Subcutaneous abdominal adipose tissue (tissue), 5 donors: ENCODE measurements around the gene IL34.
"Not testable (repeated sequence)": the region's sequence is repeated elsewhere in the genome, so short reads cannot be mapped to it uniquely, and the experiment has no call there.

Experiments
- H3K27ac ChIP-seq: one replicate; pipeline ENCODE4 v1.7.0; 2013; ENCODE audit warnings: low read depth, mild to moderate bottlenecking, inconsistent platforms, low read length, moderate library complexity
- H3K27me3 ChIP-seq, 5 donors: one replicate each; pipeline ENCODE4 v1.7.0; 2013; ENCODE audit warnings: low read length in 5 of 5, inconsistent platforms in 1 of 5; ENCODE audit not compliant: control insufficient read depth in 5 of 5, insufficient read depth in 4 of 5
- H3K36me3 ChIP-seq, 5 donors: one replicate each; pipeline ENCODE4 v1.7.0; 2013; ENCODE audit warnings: low read length in 5 of 5; ENCODE audit not compliant: control insufficient read depth in 5 of 5, insufficient read depth in 5 of 5
- H3K4me1 ChIP-seq, 5 donors: one replicate each; pipeline ENCODE4 v1.7.0; 2013; ENCODE audit warnings: low read length in 5 of 5, mild to moderate bottlenecking in 3 of 5, moderate library complexity in 1 of 5; ENCODE audit not compliant: control insufficient read depth in 5 of 5, insufficient read depth in 5 of 5
- H3K4me3 ChIP-seq, 5 donors: one replicate each; pipeline ENCODE4 v1.7.0; 2013; ENCODE audit warnings: low read length in 5 of 5, low read depth in 1 of 5
- H3K9ac ChIP-seq, 5 donors: one replicate each; pipeline ENCODE4 v1.7.0; 2013; ENCODE audit warnings: low read length in 5 of 5, mild to moderate bottlenecking in 4 of 5, moderate library complexity in 3 of 5
- H3K9me3 ChIP-seq, 5 donors: one replicate each; pipeline ENCODE4 v1.7.0; 2013; ENCODE audit warnings: low read length in 5 of 5; ENCODE audit not compliant: control insufficient read depth in 5 of 5
- donor health status: healthy.
- donor health status: healthy.
- donor health status: healthy.
- donor health status: healthy.
- donor health status: healthy.

Gene IL34

GRCh38 chr16:70663524-70664324 lies 17.4 kb downstream of the IL34 start:
- Histone ChIP-seq H3K36me3 (peaks cover 7 to 48% (median 45%) of the 10 kb centered on the region in 5 donors), H3K4me1 (peaks cover 0 to 4% (median 0%) of the 10 kb centered on the region in 5 donors), H3K27me3 (no peaks in the 10 kb centered on the region), H3K9ac (no peak overlapping the region), H3K4me3 (no peak overlapping the region), H3K9me3 (no peaks in the 10 kb centered on the region), H3K27ac (no peak overlapping the region)

DNA sequence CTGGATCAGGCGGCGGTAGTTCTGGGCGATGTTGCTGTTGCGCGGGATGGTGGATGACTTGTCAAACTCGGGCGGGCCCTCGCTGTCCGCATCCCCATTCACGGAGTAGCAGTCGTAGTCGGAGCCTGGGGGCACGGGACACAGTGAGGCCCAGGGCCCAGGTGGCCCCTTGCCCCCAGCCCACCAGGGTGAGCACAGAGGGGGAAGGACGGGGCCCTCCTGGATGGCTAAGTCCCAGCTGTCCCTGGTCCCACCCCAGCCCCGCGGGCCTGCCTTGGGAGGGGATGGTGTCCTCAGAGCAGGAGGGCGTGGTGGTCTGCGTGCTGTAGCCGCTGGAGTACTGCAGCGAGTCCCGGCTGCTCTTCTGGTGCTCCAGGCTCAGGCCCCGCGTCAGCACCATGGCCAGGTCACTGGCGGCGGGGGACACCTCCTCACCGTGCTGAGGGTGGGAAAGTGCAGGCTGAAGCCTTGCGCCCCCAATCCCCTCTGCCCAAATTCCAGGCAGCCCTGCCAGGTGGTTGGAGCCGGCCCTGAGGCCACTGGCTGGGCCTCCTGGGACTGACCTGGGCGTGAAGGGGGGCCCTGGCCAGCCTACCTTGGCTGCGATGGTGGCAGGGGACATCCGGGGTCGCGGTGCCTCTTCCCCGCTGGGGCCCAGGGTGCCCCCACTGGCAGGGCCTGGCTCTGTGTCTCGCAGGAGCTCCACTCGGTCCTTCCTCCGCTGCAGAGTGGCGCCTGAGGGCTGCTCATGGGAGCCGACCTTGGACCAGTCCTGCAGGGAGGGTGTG lies 18.2 kb downstream of the IL34 start:
- H3K36me3 ChIP-seq: peaks cover 12 to 54% (median 48%) of the 10 kb centered on the region in 5 donors
- no peak overlapping the region for H3K9ac ChIP-seq

DNA sequence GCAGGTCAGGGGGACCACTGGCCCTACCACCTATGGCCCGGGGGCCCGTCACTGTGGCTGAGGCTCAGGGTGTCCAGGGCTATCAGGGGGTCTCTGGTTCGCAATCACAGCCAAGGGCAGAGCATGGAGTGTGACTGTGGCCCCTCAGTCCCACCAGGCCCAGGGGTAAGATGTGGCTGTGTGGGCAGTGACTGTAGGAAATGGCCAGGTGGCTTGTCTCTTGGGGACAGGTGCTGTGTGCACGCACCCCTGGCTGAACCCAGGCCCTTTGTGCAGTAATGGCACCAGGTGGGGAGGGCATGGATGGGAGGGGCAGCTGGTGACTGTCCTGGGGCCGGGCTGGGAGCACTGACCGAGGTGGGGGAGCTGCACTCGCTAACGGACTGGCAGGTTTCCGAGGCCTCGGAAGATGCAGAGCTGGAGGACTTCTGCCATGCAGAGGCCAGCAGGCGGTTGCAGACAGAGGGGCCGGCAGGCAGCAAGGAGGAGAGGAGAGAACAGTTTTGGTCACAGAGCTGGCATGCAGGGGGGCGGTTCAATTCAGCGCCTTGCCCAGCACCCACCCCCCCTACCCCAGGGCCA lies 18.8 kb downstream of the IL34 start:
- H3K36me3 ChIP-seq: peaks cover 12 to 60% (median 53%) of the 10 kb centered on the region in 5 donors

More for the DNA sequence above, 18.2 kb downstream of the IL34 start:
- Histone ChIP-seq H3K4me3 (no peak overlapping the region), H3K27ac (no peak overlapping the region), H3K9me3 (no peaks in the 10 kb centered on the region), H3K4me1 (peaks cover 0 to 4% (median 0%) of the 10 kb centered on the region in 5 donors), H3K27me3 (no peaks in the 10 kb centered on the region)

GRCh38 chr16:70665806-70666735 lies 19.7 kb downstream of the IL34 start:
- Histone ChIP-seq H3K27ac (no peak overlapping the region), H3K4me3 (no peak overlapping the region), H3K9me3 (no peaks in the 10 kb centered on the region), H3K4me1 (peaks cover 0 to 4% (median 0%) of the 10 kb centered on the region in 5 donors), H3K9ac (no peak overlapping the region), H3K27me3 (no peaks in the 10 kb centered on the region), H3K36me3 (peaks cover 17 to 69% (median 59%) of the 10 kb centered on the region in 5 donors)

More for the DNA sequence above, 18.8 kb downstream of the IL34 start:
- Histone ChIP-seq H3K27me3 (no peaks in the 10 kb centered on the region), H3K9me3 (no peaks in the 10 kb centered on the region), H3K9ac (no peak overlapping the region), H3K4me1 (peaks cover 0 to 4% (median 0%) of the 10 kb centered on the region in 5 donors), H3K27ac (no peak overlapping the region), H3K4me3 (no peak overlapping the region)

DNA sequence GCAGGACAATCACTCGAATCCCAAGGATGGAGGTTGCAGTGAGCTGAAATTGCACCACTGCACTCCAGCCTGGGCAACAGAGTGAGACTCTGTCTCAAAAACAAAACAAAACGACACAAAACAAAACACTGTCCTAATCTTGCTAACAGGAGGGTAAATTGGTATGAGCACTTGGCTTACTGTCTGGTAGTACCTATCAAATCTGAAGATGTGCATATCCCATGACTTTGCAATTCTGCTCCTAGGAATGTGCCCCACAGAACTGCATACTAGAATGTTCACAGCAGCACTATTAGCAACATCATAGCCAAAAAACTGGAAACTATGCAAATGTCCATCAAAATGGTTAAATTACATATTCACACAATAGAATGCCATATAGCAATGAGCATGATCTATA lies 23.8 kb downstream of the IL34 start:
- Histone ChIP-seq H3K4me1 (peaks cover 0 to 4% (median 0%) of the 10 kb centered on the region in 5 donors), H3K27ac (no peak overlapping the region), H3K9ac (no peak overlapping the region), H3K27me3 (no peaks in the 10 kb centered on the region), H3K9me3 (no peaks in the 10 kb centered on the region), H3K36me3 (peaks cover 22 to 79% (median 55%) of the 10 kb centered on the region in 5 donors), H3K4me3 (no peak overlapping the region)

DNA sequence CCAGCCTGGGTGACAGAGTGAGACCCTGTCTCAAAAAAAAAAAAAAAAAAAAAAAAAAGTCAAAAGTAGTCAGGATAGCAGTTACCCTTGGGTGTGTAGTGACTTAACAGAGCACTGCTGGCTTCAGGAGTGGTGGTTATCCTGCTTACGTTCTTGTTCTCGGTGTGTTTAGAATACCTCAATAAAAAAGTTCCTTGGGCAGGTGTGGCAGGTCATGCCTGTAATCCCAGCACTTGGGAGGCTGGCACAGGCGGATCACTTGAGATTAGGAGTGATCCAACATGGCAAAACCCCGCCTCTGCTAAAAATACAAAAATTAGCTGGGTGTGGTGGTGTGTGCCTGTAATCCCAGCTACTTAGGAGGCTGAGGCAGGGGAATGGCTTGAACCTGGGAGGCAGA lies 24.6 kb downstream of the IL34 start:
- not testable (repeated sequence) for H3K9me3 ChIP-seq, H3K27ac ChIP-seq, H3K9ac ChIP-seq, H3K27me3 ChIP-seq, H3K4me1 ChIP-seq, H3K4me3 ChIP-seq
- peaks cover 22 to 76% (median 52%) of the 10 kb centered on the region in 5 donors for H3K36me3 ChIP-seq

DNA sequence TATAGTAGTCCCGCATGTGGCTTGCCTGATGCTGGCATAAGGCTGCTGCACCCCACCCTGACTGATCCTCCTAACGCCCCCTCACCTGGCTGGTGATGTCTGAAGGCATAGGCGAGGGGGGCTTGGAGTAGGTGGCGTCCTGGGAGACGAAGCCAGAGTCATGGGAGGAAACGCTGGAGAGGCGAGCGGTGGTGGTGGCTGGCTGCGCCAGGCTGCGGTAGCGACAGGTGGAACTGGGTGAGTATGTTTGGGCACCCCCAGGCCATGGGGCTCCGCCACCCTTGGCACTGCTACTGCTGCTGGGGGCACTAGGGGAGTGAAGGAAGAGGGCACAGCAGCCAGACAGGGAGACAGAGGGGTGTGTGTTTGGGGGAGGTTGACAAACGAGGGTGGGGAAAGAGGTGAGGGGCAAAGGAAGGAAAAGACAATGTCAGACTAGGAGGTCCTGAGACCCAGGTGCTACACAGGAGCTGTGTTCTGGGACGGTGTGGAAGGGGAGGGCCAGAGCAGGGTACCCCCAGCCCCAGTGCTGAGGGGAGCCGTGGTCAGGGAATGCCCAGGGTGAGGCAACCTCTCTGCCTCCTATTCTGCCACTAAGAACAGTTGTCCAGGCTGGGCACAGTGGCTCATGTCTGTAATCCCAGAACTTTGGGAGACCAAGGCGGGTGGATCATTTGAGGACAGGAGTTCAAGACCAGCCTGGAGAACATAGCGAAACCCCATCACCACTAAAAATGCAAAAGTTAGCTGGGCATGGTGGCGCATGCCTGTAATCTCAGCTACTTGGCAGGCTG lies 28.1 kb downstream of the IL34 start:
- Histone ChIP-seq H3K27ac (no peak overlapping the region), H3K4me1 (peaks cover 0 to 7% (median 4%) of the 10 kb centered on the region in 5 donors), H3K9me3 (no peaks in the 10 kb centered on the region), H3K4me3 (no peak overlapping the region), H3K36me3 (peaks cover 11 to 88% (median 66%) of the 10 kb centered on the region in 5 donors), H3K9ac (no peak overlapping the region), H3K27me3 (no peaks in the 10 kb centered on the region)

GRCh38 chr16:70675851-70676513 lies 29.6 kb downstream of the IL34 start:
- no peak overlapping the region for H3K27ac ChIP-seq

More at GRCh38 chr16:70675851-70676513, 29.6 kb downstream of the IL34 start:
- Histone ChIP-seq H3K4me1 (peaks cover 0 to 14% (median 13%) of the 10 kb centered on the region in 5 donors), H3K27me3 (no peaks in the 10 kb centered on the region), H3K4me3 (no peak overlapping the region), H3K9ac (peak overlapping the region in 1 of 5 donors; percentile 33), H3K9me3 (no peaks in the 10 kb centered on the region), H3K36me3 (peaks cover 6 to 76% (median 62%) of the 10 kb centered on the region in 5 donors)
